GM19455 (cell line): Measurements from ENCODE around the gene LLGL2.

Experiments
- ATAC-seq: cut with Tn5 transposase; IDR thresholded peaks from one replicate; pipeline ENCODE4 v1.9.1; 2021; ENCODE audit not compliant: unreplicated experiment

LLGL2 gene

GRCh38 chr17:75611851-75612429 lies 86.4 kb downstream of the LLGL2 start:
- no peak for ATAC-seq

- ATAC-seq, result no peak
Observed at GRCh38 chr17:75612906-75613626, 87.6 kb downstream of the LLGL2 start.

- no peak for ATAC-seq
Observed at GRCh38 chr17:75614006-75614405, 88.5 kb downstream of the LLGL2 start.

DNA sequence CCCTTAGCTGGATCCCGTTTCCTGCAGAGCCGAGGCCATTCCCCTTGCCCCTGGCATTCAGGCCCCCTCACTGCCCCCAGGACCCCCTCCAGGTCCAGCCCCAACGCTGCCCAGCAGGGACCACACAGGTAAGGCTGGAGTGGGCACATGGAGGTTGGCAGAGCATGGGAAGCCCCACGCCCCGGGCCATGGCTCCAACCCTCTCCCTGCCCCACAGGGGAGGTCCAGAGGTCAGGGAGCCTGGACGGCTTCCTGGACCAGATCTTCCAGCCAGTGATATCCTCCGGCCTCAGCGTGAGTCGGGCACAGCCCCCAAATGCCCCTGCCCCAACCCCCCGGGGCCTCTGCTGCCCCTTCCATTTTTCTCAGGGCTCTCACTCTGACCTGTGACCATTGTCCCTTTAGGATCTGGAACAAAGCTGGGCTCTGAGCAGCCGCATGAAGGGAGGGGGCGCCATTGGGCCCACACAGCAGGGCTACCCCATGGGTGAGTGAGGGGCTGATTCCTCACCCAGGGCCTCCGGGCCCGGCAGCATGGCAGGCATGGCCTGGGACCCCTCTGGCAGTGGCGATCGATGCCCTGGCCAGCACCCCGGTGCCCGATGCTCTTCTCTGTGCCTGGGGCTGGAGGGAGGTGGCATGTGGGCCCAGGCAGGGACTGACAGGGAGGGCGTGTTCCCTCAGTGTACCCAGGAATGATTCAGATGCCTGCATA lies 89.2 kb downstream of the LLGL2 start:
- no peak for ATAC-seq

- ATAC-seq, result no peak
Observed at GRCh38 chr17:75615301-75615700, 89.8 kb downstream of the LLGL2 start.

GRCh38 chr17:75616521-75617122 lies 91.1 kb downstream of the LLGL2 start:
- ATAC-seq, result no peak

DNA sequence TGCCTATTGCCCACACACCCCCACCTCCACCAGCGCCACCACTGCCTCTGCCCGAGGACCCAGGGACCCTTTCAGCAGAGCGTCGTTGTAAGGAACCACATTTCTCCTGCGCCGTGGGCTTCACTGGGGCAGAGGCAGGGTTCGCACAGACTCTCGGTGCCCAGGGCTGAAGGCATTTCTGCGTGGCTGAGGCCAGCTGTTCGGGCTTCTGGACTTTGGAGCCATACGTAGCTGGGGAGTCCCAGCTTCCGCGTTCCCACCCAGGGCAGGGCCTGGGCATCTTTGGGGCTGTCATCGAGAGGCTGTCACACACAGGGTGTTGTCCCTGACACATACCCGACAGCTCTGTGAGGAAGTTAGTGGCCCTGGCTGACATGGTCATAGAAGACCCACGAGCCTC lies 91.7 kb downstream of the LLGL2 start:
- no peak for ATAC-seq

DNA sequence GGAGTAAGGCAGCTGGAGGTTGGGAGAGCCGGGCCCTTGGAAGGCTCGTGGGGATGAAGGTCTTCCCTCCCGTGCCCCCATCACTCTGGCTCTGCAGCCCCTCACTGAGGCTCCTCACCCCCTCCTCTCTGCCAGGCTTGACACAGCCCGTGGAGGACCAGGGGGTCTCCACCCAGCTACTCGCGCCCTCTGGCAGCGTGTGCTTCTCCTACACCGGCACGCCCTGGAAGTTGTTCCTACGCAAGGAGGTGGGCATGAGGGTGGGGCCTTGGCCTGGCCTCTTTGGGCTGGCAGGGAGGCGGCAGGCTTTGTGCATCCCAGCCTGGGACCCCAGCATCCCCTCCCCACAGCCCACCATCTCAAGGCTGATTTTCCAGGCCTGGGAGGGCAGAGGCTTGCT lies 92.2 kb downstream of the LLGL2 start:
- ATAC-seq, result no peak

DNA sequence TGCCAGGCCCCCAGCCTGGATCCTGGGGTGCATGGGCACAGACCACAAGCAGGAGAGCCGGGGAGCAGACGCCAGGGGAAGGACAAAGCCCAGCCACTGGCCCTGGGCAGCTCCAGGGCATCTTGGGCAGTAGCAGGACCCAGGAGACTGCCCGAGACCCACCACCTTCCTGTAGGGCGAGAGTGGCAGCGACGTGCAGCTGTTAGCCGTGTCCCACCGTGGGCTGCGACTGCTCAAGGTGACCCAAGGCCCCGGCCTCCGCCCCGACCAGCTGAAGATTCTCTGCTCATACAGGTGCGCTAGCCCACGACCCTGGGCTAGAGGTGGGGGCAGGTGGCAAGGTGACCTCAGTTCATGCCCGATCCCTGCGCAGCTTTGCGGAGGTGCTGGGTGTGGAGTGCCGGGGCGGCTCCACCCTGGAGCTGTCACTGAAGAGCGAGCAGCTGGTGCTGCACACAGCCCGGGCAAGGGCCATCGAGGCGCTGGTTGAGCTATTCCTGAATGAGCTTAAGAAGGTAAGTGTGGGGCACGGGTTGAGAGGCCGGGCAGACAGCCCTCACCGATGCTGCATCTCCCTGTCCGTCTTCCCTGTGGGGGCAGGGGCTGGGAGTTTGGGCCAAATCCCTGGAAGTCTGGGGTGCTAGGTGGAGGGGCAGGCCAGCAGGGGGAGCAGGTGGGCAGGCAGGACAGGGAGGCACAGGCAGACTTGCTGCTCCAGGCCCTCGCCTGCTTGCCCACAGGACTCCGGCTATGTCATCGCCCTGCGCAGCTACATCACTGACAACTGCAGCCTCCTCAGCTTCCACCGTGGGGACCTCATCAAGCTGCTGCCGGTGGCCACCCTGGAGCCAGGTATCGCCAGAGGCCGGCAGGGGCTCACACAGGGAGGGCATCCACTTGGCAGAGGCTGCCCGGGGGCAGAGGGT lies 94.3 kb downstream of the LLGL2 start:
- ATAC-seq, result no peak

DNA sequence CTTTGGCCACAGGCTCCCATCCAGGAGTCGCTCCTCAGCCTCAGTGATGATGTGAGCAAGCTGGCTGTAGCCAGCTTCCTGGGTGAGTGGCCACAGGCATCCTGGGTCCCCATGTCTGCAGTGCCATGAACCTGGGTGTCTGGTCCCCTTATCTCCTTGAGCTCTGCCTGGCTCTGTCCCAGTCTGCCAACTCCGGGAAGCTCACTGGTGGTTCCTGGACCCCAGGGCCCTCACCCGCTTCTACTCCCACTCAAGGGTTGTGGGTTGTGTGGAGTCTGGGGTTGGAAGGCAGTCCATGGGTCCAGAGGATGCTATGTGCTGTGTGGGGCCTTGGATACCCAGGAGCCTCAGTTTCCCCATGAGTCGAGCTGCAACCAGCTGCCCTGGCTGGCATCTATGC lies 96.0 kb downstream of the LLGL2 start:
- no peak for ATAC-seq

- no peak for ATAC-seq
Observed at GRCh38 chr17:75622076-75622475, 96.6 kb downstream of the LLGL2 start.

- ATAC-seq, result no peak
Observed at GRCh38 chr17:75622771-75623273, 97.3 kb downstream of the LLGL2 start.

DNA sequence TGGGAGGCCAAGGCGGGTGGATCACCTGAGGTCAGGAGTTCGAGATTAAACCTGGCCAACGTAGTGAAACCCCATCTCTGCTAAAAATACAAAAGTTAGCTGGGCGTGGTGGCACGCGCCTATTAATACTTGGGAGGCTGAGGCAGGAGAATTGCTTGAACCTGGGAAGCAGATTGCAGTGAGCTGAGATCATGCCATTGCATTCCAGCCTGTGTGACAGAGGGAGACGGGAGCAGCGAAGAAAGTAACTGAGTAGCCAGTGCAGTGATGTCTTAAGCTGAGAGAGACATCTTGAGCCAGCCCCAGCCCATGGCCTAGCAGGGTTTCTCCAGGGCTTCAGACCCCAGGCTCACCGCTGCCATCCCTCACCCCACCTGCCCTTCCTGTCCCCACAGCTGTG lies 97.9 kb downstream of the LLGL2 start:
- ATAC-seq, result no peak

DNA sequence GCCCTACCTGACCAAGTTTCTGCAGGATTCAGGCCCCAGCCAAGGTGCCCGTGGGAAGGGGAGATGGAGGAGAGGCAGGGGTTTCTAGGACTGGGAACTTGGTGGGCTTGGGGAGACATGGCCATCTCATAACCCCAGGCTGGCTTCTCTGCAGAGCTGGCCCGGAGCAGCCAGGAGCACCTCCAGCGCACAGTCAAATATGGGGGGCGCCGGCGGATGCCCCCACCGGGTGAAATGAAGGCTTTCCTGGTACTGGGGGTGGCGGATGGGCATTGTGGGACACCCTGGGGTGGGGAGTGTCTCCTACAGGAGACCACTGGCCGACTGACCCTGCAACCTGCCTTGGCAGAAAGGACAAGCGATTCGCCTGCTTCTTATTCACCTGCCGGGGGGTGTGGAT lies 98.5 kb downstream of the LLGL2 start:
- ATAC-seq, result no peak
